Body of pancreas (tissue), 4 donors: ENCODE data around the gene HACD2.

Experiments
- POLR2A ChIP-seq, 3 donors: fragments of 450-650 bp; IDR thresholded peaks; one replicate each; pipeline ENCODE4 v1.6.1; 2016; ENCODE audit warnings: antibody characterized with exemption in 3 of 3, mild to moderate bottlenecking in 2 of 3
- TF ChIP-seq, protein P1 (sequence below), 7 experiments: fragments of 450-650 bp in 4 of 7; fragments of 200-600 bp in 3 of 7; sonication (generic) in 3 of 7; IDR thresholded peaks; one replicate each; pipeline ENCODE4 v1.5.1; 2016 to 2019; ENCODE audit warnings: antibody characterized with exemption in 7 of 7

DNA sequence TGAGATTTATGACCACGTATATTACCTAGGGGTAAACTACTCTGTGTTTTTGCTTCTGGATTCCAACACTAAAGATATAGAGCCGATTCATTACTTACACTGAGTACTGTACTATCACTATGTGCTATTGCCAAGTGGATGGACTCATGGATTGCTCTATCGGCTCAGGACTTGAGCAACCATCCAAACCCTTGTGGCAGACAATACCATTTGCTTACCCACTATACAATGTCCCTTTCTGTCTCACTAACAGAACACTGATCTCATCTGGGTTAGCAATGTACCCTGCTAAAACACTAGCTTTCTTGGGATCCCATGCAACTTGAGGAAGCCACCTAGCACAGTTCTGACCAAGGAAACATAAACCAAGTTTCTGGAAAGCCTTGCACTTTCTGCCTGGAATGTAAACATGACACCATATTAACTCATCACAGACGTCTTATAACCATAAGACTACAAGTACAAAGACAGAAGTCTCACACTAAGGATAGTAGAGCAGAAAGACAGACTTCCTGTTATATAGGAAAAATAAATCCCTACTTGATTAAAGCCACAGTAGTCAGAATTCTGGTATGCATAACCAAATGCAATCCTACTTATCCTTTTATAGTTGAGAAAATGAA, 38.6 kb downstream of the HACD2 start:
- TF ChIP-seq, protein P1, sequence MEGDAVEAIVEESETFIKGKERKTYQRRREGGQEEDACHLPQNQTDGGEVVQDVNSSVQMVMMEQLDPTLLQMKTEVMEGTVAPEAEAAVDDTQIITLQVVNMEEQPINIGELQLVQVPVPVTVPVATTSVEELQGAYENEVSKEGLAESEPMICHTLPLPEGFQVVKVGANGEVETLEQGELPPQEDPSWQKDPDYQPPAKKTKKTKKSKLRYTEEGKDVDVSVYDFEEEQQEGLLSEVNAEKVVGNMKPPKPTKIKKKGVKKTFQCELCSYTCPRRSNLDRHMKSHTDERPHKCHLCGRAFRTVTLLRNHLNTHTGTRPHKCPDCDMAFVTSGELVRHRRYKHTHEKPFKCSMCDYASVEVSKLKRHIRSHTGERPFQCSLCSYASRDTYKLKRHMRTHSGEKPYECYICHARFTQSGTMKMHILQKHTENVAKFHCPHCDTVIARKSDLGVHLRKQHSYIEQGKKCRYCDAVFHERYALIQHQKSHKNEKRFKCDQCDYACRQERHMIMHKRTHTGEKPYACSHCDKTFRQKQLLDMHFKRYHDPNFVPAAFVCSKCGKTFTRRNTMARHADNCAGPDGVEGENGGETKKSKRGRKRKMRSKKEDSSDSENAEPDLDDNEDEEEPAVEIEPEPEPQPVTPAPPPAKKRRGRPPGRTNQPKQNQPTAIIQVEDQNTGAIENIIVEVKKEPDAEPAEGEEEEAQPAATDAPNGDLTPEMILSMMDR (IDR thresholded peaks at IDR 0.05) = no peak
- TF ChIP-seq POLR2A (IDR thresholded peaks at IDR 0.05) = no peak
